Keratinocyte (primary cell): Measurements from ENCODE around the gene ZNF778.

Experiments
- CTCF ChIP-seq, 3 experiments: IDR thresholded peaks in 1 of 3; conservative IDR thresholded peaks in 1 of 3; optimal IDR thresholded peaks in 1 of 3; 2 replicates in 2 of 3; 3 replicates in 1 of 3; pipeline versions ENCODE3 to v1.5.1; 2011; ENCODE audit warnings: low read length in 3 of 3, mild to moderate bottlenecking in 3 of 3, moderate library complexity in 2 of 3, control low read depth in 1 of 3, inconsistent platforms in 1 of 3; ENCODE audit not compliant: insufficient read depth in 2 of 3; ENCODE audit errors: extremely low read depth in 1 of 3
- EZH2 ChIP-seq: IDR thresholded peaks from one replicate; pipeline ENCODE4 v1.6.1; 2012; ENCODE audit warnings: inconsistent platforms, mild to moderate bottlenecking, low read length, moderate library complexity

- TF ChIP-seq CTCF (optimal IDR thresholded peaks at IDR 0.05 in 1 of 3, IDR thresholded peaks at IDR 0.05 in 1 of 3, conservative IDR thresholded peaks at IDR 0.05 in 1 of 3; ENCODE audit: extremely low read depth in 1 of 3, insufficient read depth in 2 of 3, low read length in 3 of 3) (no peak), EZH2 (no peak)
Measured at GRCh38 chr16:89217138-89217387, 440 bp upstream of the ZNF778 start.
